Choroid plexus epithelial cell (primary cell): ENCODE results near the gene MRTFB.

Experiments
- DNase-seq: peaks from one replicate; pipeline ENCODE4 v3.0.0-alpha.2; 2010; ENCODE audit warnings: low read depth
- H3K4me3 ChIP-seq: 2 replicates; pipeline ENCODE4 v1.5.1; 2011; ENCODE audit warnings: low read depth, mild to moderate bottlenecking, control low read depth, low read length, moderate library complexity
- TF ChIP-seq, protein P1 (sequence below): conservative IDR thresholded peaks from 2 replicates; pipeline ENCODE4 v1.5.1; 2011; ENCODE audit warnings: low read depth, mild to moderate bottlenecking, control low read depth, inconsistent platforms, low read length, moderate library complexity

Gene MRTFB

DNA sequence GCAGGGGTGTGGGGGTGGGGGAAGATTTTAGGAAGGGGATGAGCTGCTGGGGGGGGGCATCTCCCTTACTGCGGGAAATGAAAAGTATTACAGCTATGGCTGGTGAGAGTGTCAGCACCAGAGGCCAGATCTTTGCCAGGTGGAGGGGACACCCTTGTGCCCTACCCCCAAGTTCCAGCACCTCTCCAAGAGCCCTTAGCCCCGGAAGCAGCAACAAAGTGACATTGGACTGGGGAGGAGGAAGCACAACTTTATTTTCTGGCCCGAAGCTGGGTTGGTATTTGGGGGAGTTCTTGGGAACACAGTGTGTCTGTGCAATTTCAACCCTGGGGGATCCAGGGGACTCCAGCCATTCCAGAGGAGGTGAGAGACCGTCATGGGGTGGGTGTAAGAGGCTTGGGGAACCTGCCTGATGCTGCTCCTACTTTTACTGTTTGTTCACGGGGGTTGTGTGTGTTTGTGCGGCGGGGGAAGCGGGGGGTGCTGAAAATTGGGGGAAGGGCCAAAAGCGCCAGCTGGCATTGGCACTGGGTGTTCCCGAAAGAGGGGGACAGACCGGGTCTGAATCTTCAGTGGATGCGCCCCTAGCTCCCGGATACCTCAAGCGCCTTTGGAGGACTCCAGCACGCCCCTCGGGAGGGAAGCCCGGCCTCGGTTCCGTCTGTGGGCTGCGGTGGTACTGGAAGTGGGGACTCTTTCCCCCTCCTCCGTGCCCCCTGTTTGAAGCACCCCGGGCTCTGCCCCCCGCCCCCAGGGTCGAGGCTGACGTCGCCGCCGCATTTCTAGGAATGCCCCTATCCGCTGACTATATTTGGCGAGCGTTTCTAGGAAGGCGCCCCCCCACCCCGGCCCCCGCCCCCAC is 230.3 kb downstream of the MRTFB start:
- peak; percentile 11 for DNase-seq
- peak overlapping the region; percentile 75 for H3K4me3 ChIP-seq
- TF ChIP-seq, protein P1, sequence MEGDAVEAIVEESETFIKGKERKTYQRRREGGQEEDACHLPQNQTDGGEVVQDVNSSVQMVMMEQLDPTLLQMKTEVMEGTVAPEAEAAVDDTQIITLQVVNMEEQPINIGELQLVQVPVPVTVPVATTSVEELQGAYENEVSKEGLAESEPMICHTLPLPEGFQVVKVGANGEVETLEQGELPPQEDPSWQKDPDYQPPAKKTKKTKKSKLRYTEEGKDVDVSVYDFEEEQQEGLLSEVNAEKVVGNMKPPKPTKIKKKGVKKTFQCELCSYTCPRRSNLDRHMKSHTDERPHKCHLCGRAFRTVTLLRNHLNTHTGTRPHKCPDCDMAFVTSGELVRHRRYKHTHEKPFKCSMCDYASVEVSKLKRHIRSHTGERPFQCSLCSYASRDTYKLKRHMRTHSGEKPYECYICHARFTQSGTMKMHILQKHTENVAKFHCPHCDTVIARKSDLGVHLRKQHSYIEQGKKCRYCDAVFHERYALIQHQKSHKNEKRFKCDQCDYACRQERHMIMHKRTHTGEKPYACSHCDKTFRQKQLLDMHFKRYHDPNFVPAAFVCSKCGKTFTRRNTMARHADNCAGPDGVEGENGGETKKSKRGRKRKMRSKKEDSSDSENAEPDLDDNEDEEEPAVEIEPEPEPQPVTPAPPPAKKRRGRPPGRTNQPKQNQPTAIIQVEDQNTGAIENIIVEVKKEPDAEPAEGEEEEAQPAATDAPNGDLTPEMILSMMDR: no peak

DNA sequence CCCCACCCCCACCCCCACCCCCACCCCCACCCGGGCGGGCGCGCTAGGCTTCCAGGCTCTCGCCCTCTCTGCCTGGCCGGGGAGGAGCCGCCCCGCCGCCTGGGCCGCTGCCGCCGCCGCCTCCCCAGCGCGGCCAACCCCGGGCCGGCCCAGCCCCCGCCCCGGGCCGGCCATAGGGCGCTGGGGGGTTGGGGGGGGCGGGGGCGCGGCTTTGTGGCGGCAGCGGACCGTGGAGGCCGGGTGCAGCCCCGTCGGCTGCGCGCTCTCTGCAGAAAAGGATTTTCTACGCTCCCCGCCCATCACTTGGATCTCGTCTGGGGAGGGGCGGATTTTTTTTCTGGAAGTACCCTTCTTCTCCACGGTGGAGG is 230.9 kb downstream of the MRTFB start:
- peak overlapping the region; percentile 75 for H3K4me3 ChIP-seq
- DNase-seq: peak; percentile 46
- TF ChIP-seq, protein P1: no peak

DNA sequence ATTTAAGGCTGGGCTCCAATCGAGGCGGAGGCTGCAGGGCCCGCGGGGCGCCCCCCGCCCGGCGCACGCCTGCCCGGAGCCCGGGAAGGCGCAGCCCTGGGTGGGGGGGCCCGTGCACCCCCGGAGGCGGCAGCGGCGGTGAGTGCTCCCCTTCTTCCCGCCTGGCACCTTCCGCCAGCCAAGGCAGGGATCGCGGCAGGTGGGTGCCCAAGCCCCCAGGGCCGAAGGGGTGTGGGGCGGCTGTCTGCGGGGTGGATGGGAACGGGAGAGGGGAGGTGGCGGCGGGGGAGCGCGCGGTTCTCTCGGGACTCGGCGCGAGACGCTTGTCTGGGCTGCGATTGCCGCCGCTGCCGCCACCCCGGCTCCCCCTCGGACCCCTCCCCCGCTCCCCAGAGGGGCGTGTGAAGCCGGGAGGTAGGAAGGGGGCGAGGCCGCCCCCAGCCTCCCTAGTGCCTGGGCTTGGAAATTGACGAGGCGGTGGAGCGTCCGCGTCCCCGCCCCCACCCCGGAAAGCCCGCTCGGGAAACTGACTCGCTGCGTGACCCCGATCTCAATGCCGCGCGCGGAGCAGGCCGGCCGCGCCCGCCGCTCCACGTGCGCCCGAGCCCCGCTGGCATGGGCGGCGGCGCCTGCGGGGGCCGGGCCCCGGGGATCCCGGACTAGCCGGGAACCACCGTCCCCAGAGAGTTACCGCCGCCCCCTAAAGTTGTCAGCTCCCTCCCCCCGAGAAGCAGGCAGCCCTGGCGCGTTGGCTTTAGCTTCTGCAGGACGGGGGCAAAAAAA is 231.5 kb downstream of the MRTFB start:
- TF ChIP-seq, protein P1: no peak
- peak overlapping the region; percentile 75 for H3K4me3 ChIP-seq
- peak; percentile 12 for DNase-seq

- peak overlapping the region; percentile 75 for H3K4me3 ChIP-seq
- peak; percentile 36 for DNase-seq
- TF ChIP-seq, protein P1: no peak
These were observed 232.1 kb downstream of the MRTFB start for GRCh38 chr16:14303182-14303618.

DNA sequence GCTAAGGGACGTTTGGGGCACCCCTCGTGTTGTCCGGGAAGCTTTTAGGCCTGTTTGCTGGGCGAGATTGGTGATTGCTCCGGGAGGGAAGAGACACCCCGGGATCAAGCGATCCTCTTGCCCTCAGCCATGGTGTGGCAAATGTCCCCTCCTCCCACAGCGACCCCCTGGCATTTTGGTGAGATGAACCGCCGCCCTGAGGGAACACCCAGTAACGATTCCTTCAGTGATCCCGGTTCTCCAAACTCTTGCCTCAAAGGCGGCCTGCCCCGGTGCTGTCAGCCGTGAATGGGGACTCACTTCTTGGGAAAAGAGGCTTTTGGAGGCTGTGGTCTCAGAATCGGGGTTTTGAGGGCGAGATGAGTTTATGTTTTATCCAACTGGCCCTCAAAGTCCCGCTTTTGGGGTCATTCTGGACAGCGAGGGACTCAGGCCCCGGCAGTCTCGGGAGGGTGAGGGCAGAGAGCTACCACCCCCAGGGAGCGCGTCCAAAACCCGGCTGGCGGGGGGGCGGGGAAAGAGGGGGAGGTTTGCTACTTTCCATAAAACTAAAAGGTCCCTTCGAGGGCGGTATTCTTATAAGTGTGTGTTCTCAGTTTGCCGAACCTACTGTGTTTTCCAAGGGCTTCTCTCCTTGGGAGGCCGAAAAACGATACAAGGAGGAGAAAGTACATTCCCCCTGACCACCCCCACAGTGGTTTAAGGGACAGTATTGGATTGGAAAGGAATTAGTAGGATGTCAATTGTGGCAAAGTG is 232.7 kb downstream of the MRTFB start:
- peak overlapping the region; percentile 75 for H3K4me3 ChIP-seq
- no peak for DNase-seq
- TF ChIP-seq, protein P1: no peak

- DNase-seq: no peak
- H3K4me3 ChIP-seq: no peak overlapping the region
These were observed 233.9 kb downstream of the MRTFB start for GRCh38 chr16:14304891-14305460.

More at GRCh38 chr16:14304891-14305460, 233.9 kb downstream of the MRTFB start:
- TF ChIP-seq, protein P1: no peak
